Aorta (tissue), 5 donors: ENCODE measurements around the gene CCDC12. TPM values are rescaled to one million over a fixed set of nuclear protein-coding genes. Genes with fewer than 3 reads are reported as not detected.

Experiments used
- ATAC-seq: fragments of 200-7000 bp; cut with Tn5 transposase; one replicate; pipeline ENCODE4 v1.9.1; 2022; ENCODE audit warnings: moderate library complexity; ENCODE audit not compliant: low FRiP score
- DNase-seq, 2 donors: peaks; one replicate each; pipeline ENCODE4 v3.0.0-alpha.2; 2020
- H3K27ac ChIP-seq, 2 donors: one replicate each; pipeline ENCODE4 v1.5.1; 2013; ENCODE audit warnings: low read length in 2 of 2, mild to moderate bottlenecking in 2 of 2, moderate library complexity in 2 of 2, control low read depth in 1 of 2, inconsistent platforms in 1 of 2, low read depth in 1 of 2
- H3K27me3 ChIP-seq, 2 donors: one replicate each; pipeline ENCODE4 v1.6.1; 2013; ENCODE audit warnings: control low read depth in 1 of 2, low read length in 1 of 2, mild to moderate bottlenecking in 1 of 2, moderate library complexity in 1 of 2; ENCODE audit not compliant: insufficient read depth in 2 of 2, control insufficient read depth in 1 of 2
- H3K36me3 ChIP-seq, 2 donors: one replicate each; pipeline ENCODE4 v1.6.1; 2013; ENCODE audit warnings: control low read depth in 1 of 2, low read length in 1 of 2, mild to moderate bottlenecking in 1 of 2; ENCODE audit not compliant: insufficient read depth in 2 of 2, control insufficient read depth in 1 of 2
- H3K4me1 ChIP-seq, 2 donors: one replicate each; pipeline ENCODE4 v1.6.1; 2013; ENCODE audit warnings: low read length in 2 of 2, control low read depth in 1 of 2, mild to moderate bottlenecking in 1 of 2, moderate library complexity in 1 of 2; ENCODE audit not compliant: insufficient read depth in 2 of 2, control insufficient read depth in 1 of 2
- H3K4me3 ChIP-seq, 2 donors: one replicate each; pipeline ENCODE4 v1.5.1; 2013; ENCODE audit warnings: low read length in 2 of 2, control low read depth in 1 of 2, mild to moderate bottlenecking in 1 of 2
- H3K9me3 ChIP-seq: one replicate; pipeline ENCODE4 v1.6.1; 2013; ENCODE audit warnings: mild to moderate bottlenecking, low read length; ENCODE audit not compliant: control insufficient read depth
- WGBS, 2 donors: extraction: QIAGEN DNeasy Blood & Tissue Kit; methylation state at CpG; one replicate each; pipeline ENCODE4 v1.1.7; 2013; 5-methylcytosine and 5-hydroxymethylcytosine counted together
- intact Hi-C, 2 donors: fragments of 100-400 bp; cut with DNase I; formaldehyde crosslinking; loops; one replicate each; pipeline versions ENCODE4 v1.14.2 to v1.15.0; 2022
- polyA plus RNA-seq, 2 donors: library from polyadenylated mRNA; stranded (reverse); fragments of 200-250 nt; gene quantifications; one replicate each; pipeline ENCODE4 v1.2.3, GENCODE V29; 2013
- total RNA-seq, 2 donors: library from RNA; stranded (reverse); fragmentation: NEBNext Ultra II Directional; extraction: Animal tissue kit (Norgen Biotek cat#: 25700); gene quantifications; one replicate each; pipeline ENCODE4 v1.2.1, GENCODE V29; 2021
- donor health status: healthy with polysubstance abuse.
- donor health status: Bipolar disorder and iron deficiency.
- donor health status: DM: no; HTN: no; CAD: no.
- donor health status: DM: no; HTN: no; CAD: no.
- donor health status: DM: yes; HTN: yes; CAD: no.

Gene CCDC12
- total and polyA plus RNA-seq, 4 donors, result 30.5 to 46.5 (median 39.7) TPM

- no peaks in the 10 kb centered on the region for H3K27me3 ChIP-seq
- WGBS, 2 donors, result 4 to 5% methylated on average over 58 of the region's 58 CpGs
- ATAC-seq (peak; percentile 86), DNase-seq (peak; percentile 92 to 94)
- no peaks in the 10 kb centered on the region for H3K36me3 ChIP-seq
- H3K4me3 ChIP-seq, result no peak overlapping the region
- H3K27ac ChIP-seq, result no peak overlapping the region
- no peaks in the 10 kb centered on the region for H3K4me1 ChIP-seq
- no peaks in the 10 kb centered on the region for H3K9me3 ChIP-seq
- intact Hi-C loops, result loop anchor here in 1 of 2 donors (2.0 kb wide), 1 partner anchor 26 kb away; no protein-coding TSS in a partner anchor
Observed at GRCh38 chr3:46892285-46893145, 84.0 kb downstream of the CCDC12 start.

- DNase-seq, result no peak
Observed at GRCh38 chr3:46891132-46891531, 85.4 kb downstream of the CCDC12 start.

GRCh38 chr3:46890132-46890531 lies 86.4 kb downstream of the CCDC12 start:
- Histone ChIP-seq H3K36me3 (no peaks in the 10 kb centered on the region), H3K9me3 (no peaks in the 10 kb centered on the region), H3K27ac (no peak overlapping the region), H3K4me3 (no peak overlapping the region), H3K4me1 (no peaks in the 10 kb centered on the region), H3K27me3 (no peaks in the 10 kb centered on the region)
- ATAC-seq, result no peak
- WGBS, 2 donors, result 98 to 100% methylated on average over 1 of the region's 1 CpG
- no peak for DNase-seq
- intact Hi-C loops, result no loop called here

More at GRCh38 chr3:46891132-46891531, 85.4 kb downstream of the CCDC12 start:
- Histone ChIP-seq H3K4me3 (no peak overlapping the region), H3K27me3 (no peaks in the 10 kb centered on the region), H3K4me1 (no peaks in the 10 kb centered on the region), H3K9me3 (no peaks in the 10 kb centered on the region), H3K36me3 (no peaks in the 10 kb centered on the region), H3K27ac (no peak overlapping the region)
- WGBS, 2 donors, result 94 to 96% methylated on average over 3 of the region's 3 CpGs
- intact Hi-C loops, result no loop called here
- ATAC-seq, result no peak

- DNase-seq (no peak), ATAC-seq (no peak)
- Histone ChIP-seq H3K4me1 (no peaks in the 10 kb centered on the region), H3K36me3 (no peaks in the 10 kb centered on the region), H3K9me3 (no peaks in the 10 kb centered on the region), H3K4me3 (no peak overlapping the region), H3K27ac (no peak overlapping the region), H3K27me3 (no peaks in the 10 kb centered on the region)
- 50 to 59% methylated on average over 6 of the region's 6 CpGs for WGBS, 2 donors
- intact Hi-C loops, result no loop called here
Observed at GRCh38 chr3:46889381-46890110, 87.0 kb downstream of the CCDC12 start.

GRCh38 chr3:46888705-46889104 lies 87.8 kb downstream of the CCDC12 start:
- WGBS, 2 donors, result 75 to 94% methylated on average over 9 to 13 of the region's 13 CpGs
- ATAC-seq, result no peak
- no peak overlapping the region for H3K27ac ChIP-seq
- H3K9me3 ChIP-seq, result no peaks in the 10 kb centered on the region
- no peak overlapping the region for H3K4me3 ChIP-seq
- H3K4me1 ChIP-seq, result no peaks in the 10 kb centered on the region
- intact Hi-C loops, result no loop called here
- H3K36me3 ChIP-seq, result no peaks in the 10 kb centered on the region
- DNase-seq, result no peak
- H3K27me3 ChIP-seq, result no peaks in the 10 kb centered on the region

GRCh38 chr3:46887980-46888494 lies 88.5 kb downstream of the CCDC12 start:
- ATAC-seq (no peak), DNase-seq (no peak)
- H3K9me3 ChIP-seq, result no peaks in the 10 kb centered on the region
- intact Hi-C loops, result no loop called here
- no peaks in the 10 kb centered on the region for H3K27me3 ChIP-seq
- no peak overlapping the region for H3K4me3 ChIP-seq
- H3K36me3 ChIP-seq, result no peaks in the 10 kb centered on the region
- H3K27ac ChIP-seq, result no peak overlapping the region
- H3K4me1 ChIP-seq, result no peaks in the 10 kb centered on the region
- 80% methylated on average over 7 of the region's 7 CpGs for WGBS, 2 donors

GRCh38 chr3:46885612-46886011 lies 90.9 kb downstream of the CCDC12 start:
- H3K4me3 ChIP-seq, result no peak overlapping the region
- WGBS, 2 donors, result 91 to 97% methylated on average over 3 of the region's 3 CpGs
- H3K36me3 ChIP-seq, result no peaks in the 10 kb centered on the region
- H3K4me1 ChIP-seq, result no peaks in the 10 kb centered on the region
- H3K27ac ChIP-seq, result no peak overlapping the region
- ATAC-seq (no peak), DNase-seq (no peak)
- H3K27me3 ChIP-seq, result no peaks in the 10 kb centered on the region
- H3K9me3 ChIP-seq, result no peaks in the 10 kb centered on the region
- intact Hi-C loops, result no loop called here

- Histone ChIP-seq H3K27ac (no peak overlapping the region), H3K4me3 (no peak overlapping the region), H3K27me3 (no peaks in the 10 kb centered on the region), H3K4me1 (no peaks in the 10 kb centered on the region), H3K36me3 (no peaks in the 10 kb centered on the region), H3K9me3 (no peaks in the 10 kb centered on the region)
- WGBS, 2 donors, result 92 to 93% methylated on average over 7 of the region's 7 CpGs
- no peak for DNase-seq
- intact Hi-C loops, result no loop called here
- ATAC-seq, result no peak
Observed at GRCh38 chr3:46884929-46885328, 91.6 kb downstream of the CCDC12 start.
